ENCODE results near the gene CDH22. TPM values are rescaled to one million over a fixed set of nuclear protein-coding genes. Genes with fewer than 3 reads are reported as not detected.

The CDH22 gene
- total and polyA plus RNA-seq, 2 donors (not counting 1 experiment from before 2014, with no cell fraction given), result not detected

GRCh38 chr20:46346770-46347169 lies 38.5 kb upstream of the CDH22 start:
- H2AFZ ChIP-seq (ENCODE audit: low read length), result no peak overlapping the region
- H3K4me1 ChIP-seq (ENCODE audit: control insufficient read depth, extremely low read depth, insufficient read depth, low read length), result peaks cover 6% of the 10 kb centered on the region

GRCh38 chr20:46344488-46345162 lies 36.3 kb upstream of the CDH22 start:
- Histone ChIP-seq H3K27me3 (ENCODE audit: control insufficient read depth, insufficient read depth, low read length) (peaks cover 32% of the 10 kb centered on the region), H3K4me2 (ENCODE audit: extremely low read depth, insufficient read depth, low read length) (no peak overlapping the region), H3K79me2 (ENCODE audit: control insufficient read depth, insufficient read depth, low read length) (no peaks in the 10 kb centered on the region), H3K27ac (ENCODE audit: insufficient read depth, low read length) (no peak overlapping the region), H2AFZ (ENCODE audit: low read length) (no peak overlapping the region), H4K20me1 (ENCODE audit: control insufficient read depth, extremely low read depth, insufficient read depth, low read length) (no peaks in the 10 kb centered on the region), H3K9ac (ENCODE audit: insufficient read depth, low read length) (no peak overlapping the region), H3K9me3 (ENCODE audit: control insufficient read depth, insufficient read depth, low read depth, low read length) (no peaks in the 10 kb centered on the region), H3K4me3 (replicated peaks in 1 of 4; ENCODE audit: control extremely low read depth in 1 of 4, insufficient read depth in 1 of 4, low read depth in 3 of 4, low read length in 4 of 4) (no peak overlapping the region), H3K4me1 (ENCODE audit: control insufficient read depth, extremely low read depth, insufficient read depth, low read length) (no peaks in the 10 kb centered on the region), H3K36me3 (ENCODE audit: control insufficient read depth, insufficient read depth, low read length) (no peaks in the 10 kb centered on the region)
- TF ChIP-seq CTCF (conservative IDR thresholded peaks at IDR 0.05 in 1 of 2, IDR thresholded peaks at IDR 0.05 in 1 of 2; ENCODE audit: low read depth in 1 of 2, low read length in 2 of 2), result no peak
- no peak for TF ChIP-seq EZH2 (IDR thresholded peaks at IDR 0.05; ENCODE audit: low read length, missing control alignments)
- DNase-seq (ENCODE audit: low read depth in 2 of 2), result no peak

More at GRCh38 chr20:46346770-46347169, 38.5 kb upstream of the CDH22 start:
- Histone ChIP-seq H3K27ac (ENCODE audit: insufficient read depth, low read length) (no peak overlapping the region), H3K9ac (ENCODE audit: insufficient read depth, low read length) (no peak overlapping the region), H3K79me2 (ENCODE audit: control insufficient read depth, insufficient read depth, low read length) (no peaks in the 10 kb centered on the region), H3K4me2 (ENCODE audit: extremely low read depth, insufficient read depth, low read length) (no peak overlapping the region), H3K27me3 (ENCODE audit: control insufficient read depth, insufficient read depth, low read length) (peaks cover 24% of the 10 kb centered on the region), H3K9me3 (ENCODE audit: control insufficient read depth, insufficient read depth, low read depth, low read length) (no peaks in the 10 kb centered on the region), H3K36me3 (ENCODE audit: control insufficient read depth, insufficient read depth, low read length) (peaks cover 2% of the 10 kb centered on the region), H3K4me3 (replicated peaks in 1 of 4; ENCODE audit: control extremely low read depth in 1 of 4, insufficient read depth in 1 of 4, low read depth in 3 of 4, low read length in 4 of 4) (no peak overlapping the region), H4K20me1 (ENCODE audit: control insufficient read depth, extremely low read depth, insufficient read depth, low read length) (no peaks in the 10 kb centered on the region)
- DNase-seq (ENCODE audit: low read depth in 2 of 2), result no peak
- TF ChIP-seq CTCF (conservative IDR thresholded peaks at IDR 0.05 in 1 of 2, IDR thresholded peaks at IDR 0.05 in 1 of 2; ENCODE audit: low read depth in 1 of 2, low read length in 2 of 2) (no peak), EZH2 (IDR thresholded peaks at IDR 0.05; ENCODE audit: low read length, missing control alignments) (no peak)

GRCh38 chr20:46343975-46344357 lies 35.7 kb upstream of the CDH22 start:
- no peak overlapping the region for H3K9ac ChIP-seq (ENCODE audit: insufficient read depth, low read length)

More at GRCh38 chr20:46343975-46344357, 35.7 kb upstream of the CDH22 start:
- Histone ChIP-seq H3K4me2 (ENCODE audit: extremely low read depth, insufficient read depth, low read length) (no peak overlapping the region), H3K9me3 (ENCODE audit: control insufficient read depth, insufficient read depth, low read depth, low read length) (no peaks in the 10 kb centered on the region), H3K4me3 (replicated peaks in 1 of 4; ENCODE audit: control extremely low read depth in 1 of 4, insufficient read depth in 1 of 4, low read depth in 3 of 4, low read length in 4 of 4) (no peak overlapping the region), H3K27me3 (ENCODE audit: control insufficient read depth, insufficient read depth, low read length) (peaks cover 38% of the 10 kb centered on the region), H2AFZ (ENCODE audit: low read length) (no peak overlapping the region), H3K36me3 (ENCODE audit: control insufficient read depth, insufficient read depth, low read length) (no peaks in the 10 kb centered on the region), H3K4me1 (ENCODE audit: control insufficient read depth, extremely low read depth, insufficient read depth, low read length) (no peaks in the 10 kb centered on the region), H4K20me1 (ENCODE audit: control insufficient read depth, extremely low read depth, insufficient read depth, low read length) (no peaks in the 10 kb centered on the region), H3K27ac (ENCODE audit: insufficient read depth, low read length) (no peak overlapping the region), H3K79me2 (ENCODE audit: control insufficient read depth, insufficient read depth, low read length) (no peaks in the 10 kb centered on the region)
- TF ChIP-seq EZH2 (IDR thresholded peaks at IDR 0.05; ENCODE audit: low read length, missing control alignments) (no peak), CTCF (conservative IDR thresholded peaks at IDR 0.05 in 1 of 2, IDR thresholded peaks at IDR 0.05 in 1 of 2; ENCODE audit: low read depth in 1 of 2, low read length in 2 of 2) (no peak)
- DNase-seq (ENCODE audit: low read depth in 2 of 2), result no peak
